Coronary artery (tissue), 2 donors: Measurements from ENCODE around the gene PPARGC1A.

Experiments used
- DNase-seq: peaks from one replicate; pipeline ENCODE4 v3.0.0-alpha.2; 2017; ENCODE audit warnings: low spot score
- H3K27ac ChIP-seq, 2 donors: fragments of 200-600 bp; sonication (generic); one replicate each; pipeline ENCODE4 v1.5.1; 2016 to 2019
- H3K4me3 ChIP-seq: fragments of 200-600 bp; sonication (generic); 2 replicates; pipeline ENCODE4 v1.5.1; 2016; ENCODE audit warnings: mild to moderate bottlenecking, moderate library complexity
- CTCF ChIP-seq: fragments of 200-600 bp; sonication (generic); IDR thresholded peaks from one replicate; pipeline ENCODE4 v1.5.1; 2019; ENCODE audit warnings: antibody characterized with exemption

Gene PPARGC1A

GRCh38 chr4:23900636-23901035 is 10.8 kb upstream of the PPARGC1A start:
- no peak overlapping the region for H3K27ac ChIP-seq
- no peak overlapping the region for H3K4me3 ChIP-seq
- TF ChIP-seq CTCF: no peak
- no peak for DNase-seq

GRCh38 chr4:23899565-23899964 is 9.7 kb upstream of the PPARGC1A start:
- TF ChIP-seq CTCF: no peak
- DNase-seq: no peak
- Histone ChIP-seq H3K27ac (no peak overlapping the region), H3K4me3 (no peak overlapping the region)

- DNase-seq: no peak
- TF ChIP-seq CTCF: no peak
- Histone ChIP-seq H3K27ac (no peak overlapping the region), H3K4me3 (no peak overlapping the region)
These were observed 7.8 kb upstream of the PPARGC1A start for GRCh38 chr4:23897564-23898109.

- TF ChIP-seq CTCF: no peak
- H3K4me3 ChIP-seq: no peak overlapping the region
- no peak overlapping the region for H3K27ac ChIP-seq
- DNase-seq: no peak
These were observed 4.2 kb upstream of the PPARGC1A start for GRCh38 chr4:23894021-23894420.

- Histone ChIP-seq H3K27ac (peak overlapping the region in 1 of 2 donors; percentile 39), H3K4me3 (peak overlapping the region; percentile 75)
- no peak for TF ChIP-seq CTCF
- no peak for DNase-seq
These were observed 1.2 kb upstream of the PPARGC1A start for GRCh38 chr4:23891064-23891421.

DNA sequence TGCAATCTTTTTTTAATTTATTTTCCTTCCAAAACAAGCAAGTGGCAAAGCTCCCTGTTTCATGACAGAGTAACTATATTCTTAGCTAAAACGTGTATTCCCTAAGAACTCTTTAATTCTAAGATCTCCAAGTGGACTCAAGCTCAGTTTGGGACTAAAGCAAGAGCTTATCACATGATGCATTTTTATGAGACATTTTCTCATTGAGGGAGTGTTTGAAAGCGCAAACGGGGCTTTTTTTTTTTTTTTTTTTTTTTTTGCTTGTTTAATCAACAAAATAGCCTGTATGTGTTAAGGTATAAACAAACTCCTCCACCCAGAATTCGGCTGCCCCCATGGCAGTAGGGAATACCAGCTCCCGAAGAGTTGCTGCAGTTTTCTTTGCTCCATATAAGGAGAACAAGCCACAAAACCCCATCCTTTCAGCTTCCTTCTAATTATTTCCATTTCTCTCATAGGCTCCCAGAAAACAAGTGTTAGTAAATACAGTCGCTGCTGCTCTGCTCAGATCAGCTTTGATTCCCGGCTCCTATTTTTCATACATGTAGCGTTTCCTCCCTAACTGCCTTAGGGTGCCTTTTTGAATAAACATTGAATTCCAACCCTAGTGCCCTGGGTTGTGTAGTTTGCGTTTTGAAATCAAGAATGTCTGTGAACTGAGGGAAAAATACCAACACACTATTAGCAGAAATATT is 669 bp upstream of the PPARGC1A start:
- H3K4me3 ChIP-seq: peak overlapping the region; percentile 75
- peak overlapping the region in 1 of 2 donors; percentile 71 for H3K27ac ChIP-seq
- DNase-seq: no peak
- no peak for TF ChIP-seq CTCF

DNA sequence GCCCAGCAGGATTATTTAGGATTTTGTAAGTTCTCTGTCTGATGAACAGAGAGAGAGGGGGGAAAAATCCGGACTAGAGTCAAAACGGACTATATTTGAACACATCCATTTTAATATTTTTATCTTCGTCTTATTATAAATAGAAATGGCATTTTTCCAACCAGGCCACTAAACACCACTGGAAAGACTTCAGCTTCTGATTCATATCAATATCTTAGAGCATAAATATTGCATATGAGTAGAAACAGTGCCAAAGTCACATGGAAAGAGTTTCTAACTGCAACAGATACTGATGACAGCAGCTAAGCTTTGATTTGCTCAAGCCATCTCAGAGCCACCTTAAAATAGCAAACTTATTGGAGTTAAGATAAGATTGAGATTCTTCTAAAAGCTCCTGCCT is 456 bp downstream of the PPARGC1A start:
- peak overlapping the region; percentile 75 for H3K4me3 ChIP-seq
- TF ChIP-seq CTCF: no peak
- H3K27ac ChIP-seq: peak overlapping the region; percentile 71 to 82

More for the DNA sequence above, 456 bp downstream of the PPARGC1A start:
- no peak for DNase-seq
